ENCODE measurements around the gene HLA-DMA.

GRCh38 chr6:32935551-32936238, 17.2 kb downstream of the HLA-DMA start:
- TF ChIP-seq POLR2AphosphoS5 (IDR thresholded peaks at IDR 0.05; ENCODE audit: borderline replicate concordance, low read depth, low read length) (no peak), EZH2 (IDR thresholded peaks at IDR 0.05) (no peak)
